HepG2 (cell line): Measurements from ENCODE around the gene PIM3. TPM values are rescaled to one million over a fixed set of nuclear protein-coding genes. Genes with fewer than 3 reads are reported as not detected.
A peak's percentile ranks its signal among the peaks of the same experiment; 100 is the strongest.

Source experiments
- BCL6 ChIP-seq: IDR thresholded peaks from 2 replicates; pipeline ENCODE4 v1.6.1; 2016; ENCODE audit warnings: missing genetic modification reagents, missing compliant biosample characterization
- BHLHE40 ChIP-seq: IDR thresholded peaks from 2 replicates; pipeline ENCODE4 v1.6.1; 2011; ENCODE audit warnings: low read length, improper control_type of control experiment
- CBX5 ChIP-seq: sonication (generic); formaldehyde crosslinking; IDR thresholded peaks from 2 replicates; pipeline ENCODE4 v1.4.0; 2020; ENCODE audit warnings: missing genetic modification reagents, borderline replicate concordance
- CEBPZ ChIP-seq: IDR thresholded peaks from 2 replicates; pipeline ENCODE4 v1.6.1; 2012; ENCODE audit warnings: low read length, improper control_type of control experiment
- GFI1 ChIP-seq: sonication (generic); formaldehyde crosslinking; IDR thresholded peaks from 2 replicates; pipeline ENCODE4 v1.5.0; 2020; ENCODE audit warnings: missing genetic modification reagents, mild to moderate bottlenecking, borderline replicate concordance
- HNF1B ChIP-seq: sonication (generic); formaldehyde crosslinking; IDR thresholded peaks from 2 replicates; pipeline ENCODE4 v1.5.1; 2020; ENCODE audit warnings: mild to moderate bottlenecking, moderate library complexity, missing genetic modification reagents
- ISX ChIP-seq: sonication (generic); formaldehyde crosslinking; conservative IDR thresholded peaks from 2 replicates; pipeline ENCODE4 v1.5.0; 2020; ENCODE audit warnings: missing genetic modification reagents
- NR0B2 ChIP-seq: sonication (generic); formaldehyde crosslinking; IDR thresholded peaks from 2 replicates; pipeline ENCODE4 v1.4.0; 2020; ENCODE audit warnings: mild to moderate bottlenecking, missing genetic modification reagents
- TBX2 ChIP-seq: sonication (generic); formaldehyde crosslinking; IDR thresholded peaks from 2 replicates; pipeline ENCODE4 v1.5.0; 2020; ENCODE audit warnings: missing genetic modification reagents, mild to moderate bottlenecking, borderline replicate concordance
- TFAP4 ChIP-seq: sonication (generic); IDR thresholded peaks from 2 replicates; pipeline ENCODE4 v1.6.1; 2016; ENCODE audit warnings: low read depth, borderline replicate concordance
- TMF1 ChIP-seq: sonication (generic); formaldehyde crosslinking; IDR thresholded peaks from 2 replicates; pipeline ENCODE4 v1.8.1; 2022; ENCODE audit warnings: low read depth, missing genetic modification reagents
- ZBTB10 ChIP-seq: sonication (generic); formaldehyde crosslinking; IDR thresholded peaks from 2 replicates; pipeline ENCODE4 v1.4.0; 2020; ENCODE audit warnings: missing genetic modification reagents, borderline replicate concordance
- ZBTB26 ChIP-seq: IDR thresholded peaks from 2 replicates; pipeline ENCODE4 v1.6.1; 2016; ENCODE audit warnings: missing compliant biosample characterization, missing genetic modification reagents, borderline replicate concordance
- ZNF343 ChIP-seq: sonication (generic); formaldehyde crosslinking; IDR thresholded peaks from 2 replicates; pipeline ENCODE4 v1.4.0; 2020; ENCODE audit warnings: mild to moderate bottlenecking, missing genetic modification reagents
- ZNF460 ChIP-seq: sonication (generic); formaldehyde crosslinking; IDR thresholded peaks from 2 replicates; pipeline ENCODE4 v1.5.1; 2020; ENCODE audit warnings: missing genetic modification reagents, mild to moderate bottlenecking, borderline replicate concordance
- ZNF501 ChIP-seq: sonication (generic); formaldehyde crosslinking; IDR thresholded peaks from 2 replicates; pipeline ENCODE4 v1.5.1; 2020; ENCODE audit warnings: mild to moderate bottlenecking, moderate library complexity, missing genetic modification reagents
- ZNF670 ChIP-seq: sonication (generic); formaldehyde crosslinking; IDR thresholded peaks from 2 replicates; pipeline ENCODE4 v1.8.0; 2022; ENCODE audit warnings: mild to moderate bottlenecking, missing genetic modification reagents, borderline replicate concordance
- polyA plus RNA-seq, 8 experiments: library from polyadenylated mRNA; depleted of rRNA in 3 of 8; stranded (reverse) in 7 of 8; unstranded in 1 of 8; fragments of >200 nt; fragmentation: Illumina TruSeq in 4 of 8; extraction: Trizol in 4 of 8; gene quantifications; 2 replicates each; pipeline versions ENCODE4 v1.2.1 to v1.2.3, GENCODE V29; 2011 to 2016; ENCODE audit warnings: low read depth in 4 of 8, missing spikeins in 1 of 8, mixed read lengths in 1 of 8; ENCODE audit not compliant: insufficient read depth in 1 of 8
- total RNA-seq, 5 experiments: library from RNA; depleted of rRNA; stranded (reverse); fragments of >200 nt; fragmentation: Illumina TruSeq; extraction: Trizol; gene quantifications; 2 replicates each; pipeline ENCODE4 v1.2.3, GENCODE V29; 2016; ENCODE audit warnings: low read depth in 1 of 5

The PIM3 gene
- total and polyA plus RNA-seq, 2 of the 13 experiments (the other 11 are each of a cell fraction or from before 2014, with no cell fraction given): 21.6 to 31.2 TPM

- TF ChIP-seq ZBTB10 (no peak), TBX2 (CRISPR knock-in tag) (peak; percentile 55; the same call in 1 of the 2 replicates), CBX5 (CRISPR knock-in tag) (no peak; the same call in 1 of the 2 replicates), ISX (CRISPR knock-in tag) (no peak), ZNF501 (CRISPR knock-in tag) (no peak), TFAP4 (no peak), HNF1B (CRISPR knock-in tag) (no peak; the same call in none of the 2 replicates), BCL6 (CRISPR knock-in tag) (0 out of 2 replicates have a peak, but pooled peaks have one; percentile 9), CEBPZ (no peak), TMF1 (CRISPR knock-in tag) (no peak), BHLHE40 (0 out of 2 replicates have a peak, but pooled peaks have one; percentile 8), ZNF343 (CRISPR knock-in tag) (peak; percentile 13; the same call in 1 of the 2 replicates), ZNF670 (CRISPR knock-in tag) (no peak), ZNF460 (CRISPR knock-in tag) (no peak; the same call in 1 of the 2 replicates), NR0B2 (CRISPR knock-in tag) (no peak), ZBTB26 (CRISPR knock-in tag) (no peak; the same call in 1 of the 2 replicates), GFI1 (CRISPR knock-in tag) (no peak)
Observed at GRCh38 chr22:49958931-49959781, 1.4 kb upstream of the PIM3 start (continued).
